GM18502 (cell line): ENCODE data around the gene SCMH1.

Experiments used
- ATAC-seq: cut with Tn5 transposase; IDR thresholded peaks from one replicate; pipeline ENCODE4 v1.9.1; 2021; ENCODE audit warnings: mild to moderate bottlenecking; ENCODE audit not compliant: unreplicated experiment, poor library complexity

Gene SCMH1

GRCh38 chr1:41015897-41016470, 226.1 kb downstream of the SCMH1 start:
- no peak for ATAC-seq

GRCh38 chr1:41015281-41015896, 226.7 kb downstream of the SCMH1 start:
- no peak for ATAC-seq

GRCh38 chr1:41014871-41015270, 227.2 kb downstream of the SCMH1 start:
- no peak for ATAC-seq

- no peak for ATAC-seq
Observed at GRCh38 chr1:41013796-41014195, 228.3 kb downstream of the SCMH1 start.

GRCh38 chr1:41013024-41013423, 229.1 kb downstream of the SCMH1 start:
- no peak for ATAC-seq

GRCh38 chr1:41010345-41010744, 231.8 kb downstream of the SCMH1 start:
- ATAC-seq, result no peak

GRCh38 chr1:41009466-41009865, 232.6 kb downstream of the SCMH1 start:
- no peak for ATAC-seq

- no peak for ATAC-seq
Observed at GRCh38 chr1:41006942-41007865, 234.9 kb downstream of the SCMH1 start.

- no peak for ATAC-seq
Observed at GRCh38 chr1:41005876-41006275, 236.2 kb downstream of the SCMH1 start.

- ATAC-seq, result peak; percentile 99
Observed at GRCh38 chr1:41003640-41004220, 238.4 kb downstream of the SCMH1 start.

GRCh38 chr1:41003127-41003639, 238.9 kb downstream of the SCMH1 start:
- ATAC-seq, result no peak

GRCh38 chr1:40998668-40999067, 243.4 kb downstream of the SCMH1 start:
- no peak for ATAC-seq

- no peak for ATAC-seq
Observed at GRCh38 chr1:40997096-40997495, 245.0 kb downstream of the SCMH1 start.

GRCh38 chr1:40989066-40989465, 253.0 kb downstream of the SCMH1 start:
- ATAC-seq, result no peak

- ATAC-seq, result no peak
Observed at GRCh38 chr1:40988280-40988679, 253.8 kb downstream of the SCMH1 start.

GRCh38 chr1:40987439-40988276, 254.4 kb downstream of the SCMH1 start:
- no peak for ATAC-seq

GRCh38 chr1:40986956-40987355, 255.2 kb downstream of the SCMH1 start:
- ATAC-seq, result no peak

- ATAC-seq, result no peak
Observed at GRCh38 chr1:40986328-40986783, 255.8 kb downstream of the SCMH1 start.

GRCh38 chr1:40985875-40986274, 256.2 kb downstream of the SCMH1 start:
- ATAC-seq, result no peak

GRCh38 chr1:40985161-40985560, 256.9 kb downstream of the SCMH1 start:
- ATAC-seq, result no peak
